Lower leg skin (tissue), 3 donors: ENCODE measurements around the gene RPS27L.

ENCODE experiments used
- CTCF ChIP-seq, 3 donors: fragments of 450-650 bp; IDR thresholded peaks; one replicate each; pipeline ENCODE4 v1.5.1; 2016; ENCODE audit warnings: antibody characterized with exemption in 3 of 3, mild to moderate bottlenecking in 3 of 3, moderate library complexity in 2 of 3
- POLR2A ChIP-seq, 2 donors: fragments of 450-650 bp; IDR thresholded peaks; one replicate each; pipeline ENCODE4 v1.6.1; 2016 to 2017; ENCODE audit warnings: antibody characterized with exemption in 2 of 2, mild to moderate bottlenecking in 1 of 2, moderate library complexity in 1 of 2

GRCh38 chr15:63185206-63185605, 27.9 kb upstream of the RPS27L start:
- TF ChIP-seq CTCF (IDR thresholded peaks at IDR 0.05) (no peak), POLR2A (IDR thresholded peaks at IDR 0.05) (no peak)
